Measurements from ENCODE around the gene SRRM2.

SRRM2 gene

DNA sequence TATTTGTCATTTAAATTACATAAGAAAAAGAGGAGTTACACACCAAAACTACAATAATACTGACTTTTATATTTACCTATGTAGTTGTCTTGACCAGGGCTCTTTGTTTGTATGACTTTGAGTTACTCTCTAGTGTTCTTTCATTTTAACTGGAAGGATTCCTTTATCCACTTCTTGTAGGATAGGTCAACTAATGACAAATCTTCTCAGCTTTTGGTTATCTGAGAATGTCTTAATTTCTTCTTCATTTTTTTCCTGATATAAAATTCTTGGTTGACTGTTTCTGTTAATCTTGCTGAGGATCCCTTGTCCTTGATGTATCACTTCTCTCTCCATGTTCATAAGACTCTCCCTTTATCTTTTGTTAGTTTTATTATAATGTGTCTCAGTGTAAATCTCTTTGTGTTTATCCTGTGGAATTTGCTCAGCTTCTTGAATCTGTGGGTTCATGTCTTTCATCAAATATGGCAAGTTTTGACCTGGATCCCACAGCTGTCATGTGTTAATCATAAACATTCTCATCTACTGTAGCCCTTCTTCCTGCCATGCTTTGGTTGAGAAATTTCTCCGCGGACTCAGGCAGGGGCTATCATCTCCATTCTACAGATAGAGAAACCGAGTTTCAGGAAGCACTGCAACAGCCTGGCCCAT, 51.2 kb downstream of the SRRM2 start:
- no peak for DNase-seq

- DNase-seq: no peak
Measured at GRCh38 chr16:2804728-2805127, 52.3 kb downstream of the SRRM2 start.

DNA sequence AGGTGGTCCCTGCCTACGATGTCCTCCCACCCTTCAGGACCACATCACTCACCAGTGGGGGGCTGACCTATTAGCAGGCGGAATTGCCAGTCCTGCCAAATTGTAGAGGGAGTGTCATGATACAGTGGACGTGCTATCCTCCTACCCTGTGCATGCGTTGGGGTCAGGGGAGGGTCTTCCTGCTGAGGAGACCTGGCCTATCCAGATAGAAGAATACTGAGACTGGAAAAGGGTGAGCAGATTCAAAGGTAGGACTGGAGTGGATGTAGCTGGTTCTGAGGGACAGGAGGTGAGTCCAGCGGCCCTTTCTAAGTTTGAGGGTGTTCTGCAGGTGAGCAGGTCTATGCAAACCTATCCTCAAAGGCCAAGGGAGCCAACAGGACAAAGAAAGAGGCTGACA, 53.8 kb downstream of the SRRM2 start:
- DNase-seq: no peak

GRCh38 chr16:2808181-2808580, 55.7 kb downstream of the SRRM2 start:
- DNase-seq: no peak

- DNase-seq: no peak
Measured at GRCh38 chr16:2809149-2809760, 56.8 kb downstream of the SRRM2 start.

GRCh38 chr16:2810651-2811050, 58.2 kb downstream of the SRRM2 start:
- no peak for DNase-seq

GRCh38 chr16:2811703-2812471, 59.4 kb downstream of the SRRM2 start:
- no peak for DNase-seq

DNA sequence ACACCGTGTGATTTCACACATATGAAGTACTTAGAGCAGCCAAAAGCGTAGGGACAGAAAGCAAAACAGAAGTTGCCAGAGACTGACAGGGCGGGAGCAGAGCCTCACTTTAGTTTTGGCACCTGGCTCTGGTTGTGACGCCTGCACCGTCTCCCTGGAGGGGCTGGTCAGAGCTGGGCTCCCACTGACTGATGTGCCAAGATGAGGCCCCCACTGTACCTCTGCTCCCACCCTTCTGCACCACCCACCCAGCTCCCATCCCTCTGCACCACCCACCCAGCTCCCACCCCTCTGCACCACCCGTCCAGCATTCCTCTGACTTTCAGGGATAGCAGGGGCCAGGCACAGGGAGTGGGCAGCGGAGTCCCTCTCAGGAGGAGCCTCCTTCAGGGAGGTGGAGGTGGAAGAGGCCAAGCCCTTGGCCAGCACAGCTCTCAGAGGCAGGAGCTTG, 61.4 kb downstream of the SRRM2 start:
- no peak for DNase-seq

DNA sequence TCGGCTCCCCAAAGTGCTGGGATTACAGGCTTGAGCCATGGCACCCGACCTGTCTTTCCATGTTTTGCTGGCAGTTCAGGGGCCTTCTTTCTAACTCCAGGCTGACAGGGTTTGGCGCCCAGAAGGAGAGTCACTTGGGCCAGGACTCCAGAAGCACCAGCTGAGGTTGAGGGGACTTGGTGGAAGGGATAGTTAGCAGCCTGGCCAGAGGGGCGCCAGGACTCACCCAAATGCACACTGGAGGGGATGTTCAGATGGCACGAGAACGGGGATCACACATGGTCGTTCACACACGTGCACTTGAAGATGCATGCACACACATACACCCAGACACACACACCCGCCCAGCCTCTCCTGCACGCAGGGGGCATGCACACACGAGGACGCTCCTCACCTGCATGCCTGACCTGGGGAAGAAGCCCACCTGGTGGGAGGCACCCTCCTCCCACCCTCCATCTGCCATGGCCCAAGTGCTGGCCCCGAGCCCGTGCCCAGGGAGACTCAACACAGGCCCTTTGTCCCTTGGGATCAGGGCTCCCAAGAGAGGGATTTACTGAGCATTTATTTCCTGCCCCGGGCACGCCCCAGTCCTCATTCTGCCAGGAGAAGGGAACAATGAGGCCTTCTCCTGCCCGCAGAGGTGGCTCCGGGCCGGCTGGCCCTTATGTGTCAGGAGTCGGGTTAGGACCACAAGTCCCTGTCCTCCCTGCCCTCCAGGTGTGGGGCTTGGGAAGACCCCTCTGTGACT, 62.3 kb downstream of the SRRM2 start:
- no peak for DNase-seq

DNA sequence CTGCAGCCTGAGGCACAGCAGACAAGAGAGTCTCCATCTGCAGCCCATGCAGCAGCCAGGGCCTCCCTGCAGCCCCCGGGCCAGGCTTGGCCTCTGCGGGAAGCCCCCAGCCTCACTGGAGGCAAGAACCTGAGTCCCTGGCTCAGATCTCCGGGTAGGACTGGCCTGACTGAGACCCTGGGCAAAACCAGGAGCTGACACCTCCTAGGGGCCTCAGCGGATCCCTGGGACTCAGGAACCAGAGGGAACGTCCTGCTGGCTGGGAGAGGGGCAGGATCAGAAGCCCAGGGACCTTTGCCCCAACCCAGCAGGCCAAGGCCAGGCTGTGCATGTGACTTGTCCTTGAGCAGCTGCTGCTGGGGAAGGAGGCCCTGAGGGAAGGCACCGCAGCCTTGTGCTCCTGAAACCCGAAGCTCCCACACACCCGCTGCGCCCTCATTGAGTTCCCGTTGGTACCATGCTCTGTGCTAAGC, 62.9 kb downstream of the SRRM2 start:
- DNase-seq: no peak

DNA sequence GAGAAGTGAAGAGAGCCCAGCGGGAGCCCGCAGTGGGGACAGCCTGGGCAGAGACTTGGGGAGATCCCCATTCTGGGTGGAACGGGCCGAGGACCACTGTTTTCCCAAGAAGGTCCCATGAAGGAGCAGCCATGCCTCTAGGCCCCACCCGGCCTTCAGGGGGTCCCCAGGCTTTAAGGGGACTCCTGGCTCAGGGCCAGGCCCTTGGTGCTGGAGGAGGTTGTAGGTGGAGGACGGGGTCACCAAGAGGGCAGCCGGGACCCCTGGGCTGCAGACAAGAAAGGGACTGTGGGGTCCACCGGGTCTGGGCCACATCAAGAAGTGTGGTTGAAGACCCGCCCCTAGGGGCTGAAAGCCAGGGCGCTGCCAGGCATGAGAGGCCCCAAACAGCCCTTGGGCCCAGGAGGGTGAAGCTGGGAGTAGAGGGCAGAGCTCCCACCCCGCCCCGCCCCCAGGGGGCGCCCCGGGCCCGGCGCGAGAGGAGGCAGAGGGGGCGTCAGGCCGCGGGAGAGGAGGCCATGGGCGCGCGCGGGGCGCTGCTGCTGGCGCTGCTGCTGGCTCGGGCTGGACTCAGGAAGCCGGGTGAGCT, 64.4 kb downstream of the SRRM2 start, which contains the start of gene PRSS21:
Gene PRSS21 (plus strand): TSS at position 487 of the 589 bp plus-strand sequence. CDS start 32 bp downstream, at position 519.
- peak; percentile 15 to 40 for DNase-seq

- DNase-seq: no peak
Measured at GRCh38 chr16:2817340-2818271, 65.2 kb downstream of the SRRM2 start.

DNA sequence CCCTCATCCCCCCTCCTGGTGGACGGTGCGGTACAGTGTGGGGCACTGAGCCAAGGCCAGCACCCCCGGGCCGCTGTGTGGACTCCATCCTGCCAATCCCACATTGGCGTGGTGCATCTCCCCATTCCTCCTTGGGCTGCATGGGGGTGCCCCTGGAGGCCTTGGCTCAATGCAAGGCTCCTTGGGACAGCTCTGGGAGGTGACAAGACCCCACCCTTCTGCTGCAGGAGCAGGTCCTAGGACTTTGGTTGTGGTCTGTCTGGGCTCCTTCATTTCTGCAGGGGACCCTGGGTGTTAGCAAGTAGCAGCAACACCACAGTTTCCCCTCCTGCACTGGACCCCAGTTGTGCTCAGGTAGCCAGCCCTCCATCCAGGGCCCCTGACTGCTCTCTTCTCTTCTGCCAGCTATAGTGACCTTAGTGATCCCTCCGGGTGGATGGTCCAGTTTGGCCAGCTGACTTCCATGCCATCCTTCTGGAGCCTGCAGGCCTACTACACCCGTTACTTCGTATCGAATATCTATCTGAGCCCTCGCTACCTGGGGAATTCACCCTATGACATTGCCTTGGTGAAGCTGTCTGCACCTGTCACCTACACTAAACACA, 65.9 kb downstream of the SRRM2 start:
- DNase-seq: no peak

- DNase-seq: no peak
Measured at GRCh38 chr16:2819179-2819938, 66.9 kb downstream of the SRRM2 start.

DNA sequence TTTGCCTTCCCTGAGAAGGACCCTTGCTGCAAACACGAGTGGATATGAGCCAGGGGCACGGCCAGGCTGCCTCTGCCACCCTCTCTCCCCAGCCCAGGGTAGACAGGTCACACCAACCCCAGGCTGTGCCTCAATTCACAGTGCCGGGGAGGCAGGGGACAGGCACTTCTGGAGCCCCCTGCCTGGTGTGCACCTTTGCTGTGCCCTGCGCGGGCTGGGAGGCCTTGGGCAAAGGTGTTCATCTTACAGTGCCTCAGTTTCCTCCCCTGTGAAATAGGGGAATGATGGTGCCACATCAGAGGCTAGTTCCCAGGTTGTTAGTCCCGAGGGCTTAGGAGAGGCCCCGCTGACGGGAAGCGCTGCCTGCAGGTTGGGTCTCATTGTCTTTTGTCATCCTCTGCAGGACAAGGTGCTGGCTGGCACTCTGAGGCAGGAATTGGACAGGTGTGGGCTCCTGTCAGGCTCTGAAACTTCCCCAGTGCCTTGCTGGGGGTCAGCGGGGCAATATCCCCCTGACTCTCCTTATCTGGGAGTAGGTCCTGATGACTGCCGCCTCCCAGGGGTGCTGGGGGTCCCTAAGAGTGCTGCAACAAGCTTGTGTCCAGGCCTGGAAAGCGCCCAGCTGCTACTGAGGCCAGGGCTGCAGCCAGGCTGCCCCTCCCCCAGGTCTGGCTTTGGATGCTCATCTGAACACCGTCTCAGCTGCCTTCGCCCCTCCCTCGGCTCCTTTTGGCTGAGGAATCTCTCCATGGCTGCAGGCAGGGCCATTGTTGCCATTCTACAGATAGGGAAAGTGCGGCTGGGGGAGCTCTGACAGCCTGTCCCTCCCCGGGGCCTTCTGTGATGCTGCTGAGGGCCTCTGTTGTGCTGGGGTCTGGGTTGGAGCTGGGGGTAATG, 67.7 kb downstream of the SRRM2 start:
- DNase-seq: no peak
